B cell (primary cell): ENCODE results near the gene AP1M2. TPM values are rescaled to one million over a fixed set of nuclear protein-coding genes. Genes with fewer than 3 reads are reported as not detected.

Experiments
- ATAC-seq: fragments of 200-7000 bp; cut with Tn5 transposase; one replicate; pipeline ENCODE4 v1.10.0; 2021; ENCODE audit warnings: low read depth, mild to moderate bottlenecking, moderate number of reproducible peaks, moderate library complexity
- CTCF ChIA-PET: fragments of 350-600 bp; sonication (Branson Sonifier 250); formaldehyde crosslinking; loops from one replicate; lab custom pipeline; 2021; ENCODE audit warnings: antibody characterized with exemption, inconsistent platforms; lab: Charles Lee
- POLR2A ChIA-PET: fragments of 350-600 bp; sonication (Branson Sonifier 250); formaldehyde crosslinking; loops from one replicate; lab custom pipeline; 2021; ENCODE audit warnings: antibody characterized with exemption; lab: Charles Lee
- DNase-seq: peaks from one replicate; pipeline ENCODE4 v3.0.0; 2013
- H2AFZ ChIP-seq: 2 replicates; pipeline ENCODE4 v1.6.1; 2012; ENCODE audit warnings: mild to moderate bottlenecking, low read depth, low read length; ENCODE audit not compliant: insufficient read depth, poor library complexity, severe bottlenecking
- H3K27ac ChIP-seq, 2 donors: 1 replicate in 1 of 2; 2 replicates in 1 of 2; pipeline ENCODE4 v1.5.1; 2012 to 2013; ENCODE audit warnings: low read length in 2 of 2, mild to moderate bottlenecking in 2 of 2, moderate library complexity in 1 of 2
- H3K27me3 ChIP-seq, 4 experiments: fragments of 200-600 bp in 1 of 4; sonication (generic) in 1 of 4; replicated peaks in 1 of 4; 1 replicate in 2 of 4; 2 replicates in 2 of 4; pipeline versions ENCODE4 v1.6.1 to v1.7.0; 2013 to 2016; ENCODE audit warnings: low read length in 3 of 4, mild to moderate bottlenecking in 2 of 4, mixed read lengths in 1 of 4, moderate library complexity in 1 of 4; ENCODE audit not compliant: insufficient read depth in 4 of 4, control insufficient read depth in 3 of 4; ENCODE audit errors: control extremely low read depth in 1 of 4
- H3K36me3 ChIP-seq, 2 experiments: replicated peaks in 1 of 2; 1 replicate in 1 of 2; 2 replicates in 1 of 2; pipeline versions ENCODE4 v1.6.1 to v1.7.1; 2013; ENCODE audit warnings: low read length in 1 of 2; ENCODE audit not compliant: insufficient read depth in 2 of 2, control insufficient read depth in 1 of 2; ENCODE audit errors: control extremely low read depth in 1 of 2, extremely low read depth in 1 of 2
- H3K4me1 ChIP-seq, 2 donors: fragments of 200-600 bp in 1 of 2; sonication (generic) in 1 of 2; 1 replicate in 1 of 2; 2 replicates in 1 of 2; pipeline versions ENCODE4 v1.5.1 to v1.6.1; 2013 to 2017; ENCODE audit warnings: low read length in 2 of 2; ENCODE audit not compliant: control insufficient read depth in 2 of 2, insufficient read depth in 2 of 2
- H3K4me2 ChIP-seq: replicated peaks from 2 replicates; pipeline ENCODE3; 2012; ENCODE audit warnings: mild to moderate bottlenecking, low read depth, low read length; ENCODE audit not compliant: poor library complexity, severe bottlenecking
- H3K4me3 ChIP-seq, 5 experiments: fragments of 200-600 bp in 1 of 5; sonication (generic) in 1 of 5; 1 replicate in 3 of 5; 2 replicates in 2 of 5; pipeline versions ENCODE4 v1.5.1 to v1.7.0; 2011 to 2016; ENCODE audit warnings: low read length in 4 of 5, mild to moderate bottlenecking in 4 of 5, low read depth in 2 of 5, control low read depth in 1 of 5, moderate library complexity in 1 of 5; ENCODE audit not compliant: insufficient read depth in 1 of 5; ENCODE audit errors: control extremely low read depth in 1 of 5, extremely low read depth in 1 of 5
- H3K79me2 ChIP-seq: fragments of 200-600 bp; sonication (generic); one replicate; pipeline ENCODE4 v1.6.0; 2016; ENCODE audit warnings: low read length; ENCODE audit not compliant: control insufficient read depth, insufficient read depth
- H3K9ac ChIP-seq: fragments of 200-600 bp; sonication (generic); 2 replicates; pipeline ENCODE4 v1.6.1; 2017; ENCODE audit warnings: mild to moderate bottlenecking, low read length, moderate library complexity
- H3K9me3 ChIP-seq, 3 donors: one replicate each; pipeline versions ENCODE4 v1.6.1 to v1.7.1; 2013; ENCODE audit warnings: low read length in 2 of 3; ENCODE audit not compliant: control insufficient read depth in 2 of 3, insufficient read depth in 1 of 3; ENCODE audit errors: control extremely low read depth in 1 of 3
- H4K20me1 ChIP-seq: 2 replicates; pipeline ENCODE4 v1.6.0; 2012; ENCODE audit warnings: mild to moderate bottlenecking, low read length; ENCODE audit not compliant: insufficient read depth, control insufficient read depth, poor library complexity, severe bottlenecking
- H3K27ac Mint-ChIP-seq: one replicate; pipeline ENCODE4 v1.8.0; 2021; ENCODE audit warnings: mixed read lengths
- H3K27me3 Mint-ChIP-seq: one replicate; pipeline ENCODE4 v1.8.0; 2021; ENCODE audit warnings: mixed read lengths
- H3K4me1 Mint-ChIP-seq: one replicate; pipeline ENCODE4 v1.8.0; 2021; ENCODE audit warnings: mixed read lengths
- H3K4me3 Mint-ChIP-seq: one replicate; pipeline ENCODE4 v1.8.0; 2021; ENCODE audit warnings: mixed read lengths
- H3K9me3 Mint-ChIP-seq: one replicate; pipeline ENCODE4 v1.8.0; 2022; ENCODE audit warnings: mixed read lengths; ENCODE audit not compliant: insufficient read depth
- EZH2 ChIP-seq: IDR thresholded peaks from 2 replicates; pipeline ENCODE4 v1.6.1; 2012; ENCODE audit warnings: borderline replicate concordance, low read depth, mild to moderate bottlenecking, moderate library complexity, low read length; ENCODE audit not compliant: insufficient read depth, poor library complexity, severe bottlenecking
- WGBS: methylation state at CpG from one replicate; pipeline ENCODE4 v1.1.5; 2013; ENCODE audit warnings: missing lambda C conversion rate; ENCODE audit not compliant: insufficient coverage; 5-methylcytosine and 5-hydroxymethylcytosine counted together
- intact Hi-C: fragments of 100-400 bp; cut with micrococcal nuclease; formaldehyde crosslinking; loops from one replicate; pipeline ENCODE4 v1.10.0; 2022
- polyA plus RNA-seq: library from polyadenylated mRNA; depleted of rRNA; stranded (reverse); fragments of >200 nt; gene quantifications from 2 replicates; pipeline ENCODE4 v1.2.3, GENCODE V29; 2012
- total RNA-seq, 2 donors: library from RNA; stranded (reverse); fragments of 120-200 nt in 1 of 2; gene quantifications; 1 replicate in 1 of 2; 2 replicates in 1 of 2; pipeline versions ENCODE4 v1.2.3 to v1.2.4, GENCODE V29; 2013 to 2022
- TF ChIP-seq, protein P1 (sequence below): fragments of 200-600 bp; IDR thresholded peaks from one replicate; pipeline ENCODE4 v1.8.0; 2022; ENCODE audit warnings: antibody characterized with exemption, mild to moderate bottlenecking

AP1M2 gene
- total and polyA plus RNA-seq, 2 donors (not counting 1 experiment from before 2014, with no cell fraction given): not detected

DNA sequence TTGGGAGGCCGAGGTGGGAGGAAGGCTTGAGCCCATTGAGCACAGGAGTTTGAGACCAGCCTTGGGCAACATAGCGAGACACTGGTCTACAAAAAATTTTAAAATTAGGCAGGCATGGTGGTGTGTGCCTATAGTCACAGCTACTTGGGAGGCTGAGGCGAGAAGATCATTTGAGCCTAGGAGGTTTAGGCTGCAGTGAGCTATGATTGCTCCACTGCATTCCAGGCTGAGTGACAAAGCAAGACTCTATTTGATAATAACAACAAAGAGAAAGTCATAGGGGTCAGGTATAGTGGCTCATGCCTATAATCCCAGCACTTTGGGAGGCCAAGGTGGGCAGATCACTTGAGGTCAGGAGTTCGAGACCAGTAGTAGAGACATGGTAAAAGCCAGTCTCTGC lies 33.7 kb upstream of the AP1M2 start:
- H3K9ac ChIP-seq: no peak overlapping the region
- no peak overlapping the region for H3K27ac ChIP-seq
- DNase-seq: no peak
- POLR2A ChIA-PET: no interaction called here
- H3K27me3 ChIP-seq: no peaks in the 10 kb centered on the region
- H4K20me1 ChIP-seq: peaks cover 95% of the 10 kb centered on the region
- CTCF ChIA-PET: interaction anchor here (0.6 to 5.4 kb wide), 2 partner anchors 39 to 123 kb away, joined by 4 to 30 read pairs; no protein-coding TSS in a partner anchor
- peaks cover 100% of the 10 kb centered on the region for H3K79me2 ChIP-seq
- H3K4me3 ChIP-seq: no peak overlapping the region
- H3K27ac Mint-ChIP-seq: peak overlapping the region; percentile 41
- H3K4me2 ChIP-seq: no peak overlapping the region
- H3K9me3 Mint-ChIP-seq: no peaks in the 10 kb centered on the region
- H3K9me3 ChIP-seq: no peaks in the 10 kb centered on the region
- 94% methylated on average over 3 of the region's 4 CpGs for WGBS
- H3K4me3 Mint-ChIP-seq: no peak overlapping the region
- no peaks in the 10 kb centered on the region for H3K27me3 Mint-ChIP-seq
- TF ChIP-seq, protein P1, sequence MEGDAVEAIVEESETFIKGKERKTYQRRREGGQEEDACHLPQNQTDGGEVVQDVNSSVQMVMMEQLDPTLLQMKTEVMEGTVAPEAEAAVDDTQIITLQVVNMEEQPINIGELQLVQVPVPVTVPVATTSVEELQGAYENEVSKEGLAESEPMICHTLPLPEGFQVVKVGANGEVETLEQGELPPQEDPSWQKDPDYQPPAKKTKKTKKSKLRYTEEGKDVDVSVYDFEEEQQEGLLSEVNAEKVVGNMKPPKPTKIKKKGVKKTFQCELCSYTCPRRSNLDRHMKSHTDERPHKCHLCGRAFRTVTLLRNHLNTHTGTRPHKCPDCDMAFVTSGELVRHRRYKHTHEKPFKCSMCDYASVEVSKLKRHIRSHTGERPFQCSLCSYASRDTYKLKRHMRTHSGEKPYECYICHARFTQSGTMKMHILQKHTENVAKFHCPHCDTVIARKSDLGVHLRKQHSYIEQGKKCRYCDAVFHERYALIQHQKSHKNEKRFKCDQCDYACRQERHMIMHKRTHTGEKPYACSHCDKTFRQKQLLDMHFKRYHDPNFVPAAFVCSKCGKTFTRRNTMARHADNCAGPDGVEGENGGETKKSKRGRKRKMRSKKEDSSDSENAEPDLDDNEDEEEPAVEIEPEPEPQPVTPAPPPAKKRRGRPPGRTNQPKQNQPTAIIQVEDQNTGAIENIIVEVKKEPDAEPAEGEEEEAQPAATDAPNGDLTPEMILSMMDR: no peak
- TF ChIP-seq EZH2: no peak
- H3K4me1 Mint-ChIP-seq: peaks cover 52% of the 10 kb centered on the region
- no peak for ATAC-seq
- intact Hi-C loops: no loop called here
- H2AFZ ChIP-seq: no peak overlapping the region
- H3K36me3 ChIP-seq: peaks cover 2 to 51% of the 10 kb centered on the region in 2 experiments
- peaks cover 10 to 56% of the 10 kb centered on the region in 2 donors for H3K4me1 ChIP-seq

DNA sequence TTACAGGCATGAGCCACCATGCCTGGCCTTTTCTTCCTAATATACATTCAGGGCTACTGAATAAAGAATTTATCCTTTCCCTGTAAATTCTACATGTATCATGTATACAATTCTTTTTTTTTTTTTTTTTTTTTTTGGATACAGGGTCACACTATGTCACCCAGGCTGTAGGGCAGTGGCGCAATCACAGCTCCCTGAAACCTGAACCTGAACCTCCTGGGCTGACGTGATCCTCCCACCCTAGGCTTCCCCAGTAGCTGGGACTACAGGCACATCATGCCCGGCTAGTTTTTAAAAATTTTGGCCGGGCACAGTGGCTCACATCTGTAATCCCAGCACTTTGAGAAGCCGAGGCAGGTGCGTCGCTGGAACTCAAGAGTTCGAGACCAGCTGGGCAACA lies 31.7 kb upstream of the AP1M2 start:
- no peak for ATAC-seq
- CTCF ChIA-PET: interaction anchor here (0.6 to 5.4 kb wide), 3 partner anchors 13 to 37 kb away, joined by 4 to 37 read pairs (median 30); no protein-coding TSS in a partner anchor
- no peaks in the 10 kb centered on the region for H3K9me3 ChIP-seq
- H3K36me3 ChIP-seq: peaks cover 4 to 48% of the 10 kb centered on the region in 2 experiments
- H3K4me1 ChIP-seq: peaks cover 11 to 53% of the 10 kb centered on the region in 2 donors
- H3K4me3 ChIP-seq: no peak overlapping the region
- TF ChIP-seq EZH2: no peak
- TF ChIP-seq, protein P1: no peak
- no peaks in the 10 kb centered on the region for H3K9me3 Mint-ChIP-seq
- 100% methylated on average over 5 of the region's 8 CpGs for WGBS
- H3K27me3 Mint-ChIP-seq: no peaks in the 10 kb centered on the region
- peaks cover 51% of the 10 kb centered on the region for H3K4me1 Mint-ChIP-seq
- H3K4me2 ChIP-seq: no peak overlapping the region
- H3K27me3 ChIP-seq: no peaks in the 10 kb centered on the region
- H3K27ac ChIP-seq: no peak overlapping the region
- no peak overlapping the region for H3K9ac ChIP-seq
- H2AFZ ChIP-seq: no peak overlapping the region
- no peak for DNase-seq
- intact Hi-C loops: loop anchor here (5.0 kb wide), 1 partner anchor 37 kb away; no protein-coding TSS in a partner anchor
- POLR2A ChIA-PET: interaction anchor here (0.5 to 0.7 kb wide), 3 partner anchors 34 to 122 kb away, joined by 3 to 11 read pairs (median 9); no protein-coding TSS in a partner anchor
- H3K4me3 Mint-ChIP-seq: no peak overlapping the region
- no peak overlapping the region for H3K27ac Mint-ChIP-seq
- H4K20me1 ChIP-seq: peaks cover 93% of the 10 kb centered on the region
- peaks cover 100% of the 10 kb centered on the region for H3K79me2 ChIP-seq
